Activated CD4-positive, alpha-beta T cell treated with anti-CD3 and anti-CD28 coated beads, Interleukin-2, amount 10 ng/mL, durations not matched to agents 7 days and 5 days (primary cell): Measurements from ENCODE around the gene VPS35L. TPM values are rescaled to one million over a fixed set of nuclear protein-coding genes. Genes with fewer than 3 reads are reported as not detected.

Experiments
- CTCF ChIA-PET: fragments of 350-600 bp; sonication (Branson Sonifier 250); formaldehyde crosslinking; loops from one replicate; lab custom pipeline; 2021; ENCODE audit warnings: antibody characterized with exemption; lab: Charles Lee
- POLR2A ChIA-PET: fragments of 350-600 bp; sonication (Branson Sonifier 250); formaldehyde crosslinking; loops from one replicate; lab custom pipeline; 2021; ENCODE audit warnings: antibody characterized with exemption; lab: Charles Lee
- DNase-seq: peaks from one replicate; pipeline ENCODE4 v3.0.0-alpha.2; 2020
- H3K27ac Mint-ChIP-seq: one replicate; pipeline ENCODE4 v1.8.0; 2021; ENCODE audit warnings: mild to moderate bottlenecking, moderate library complexity, mixed read lengths
- H3K27me3 Mint-ChIP-seq: one replicate; pipeline ENCODE4 v1.8.0; 2021; ENCODE audit warnings: mixed read lengths
- H3K36me3 Mint-ChIP-seq: one replicate; pipeline ENCODE4 v1.8.0; 2021; ENCODE audit warnings: low read depth, mixed read lengths
- H3K4me1 Mint-ChIP-seq: one replicate; pipeline ENCODE4 v1.8.0; 2021; ENCODE audit warnings: mixed read lengths
- H3K4me3 Mint-ChIP-seq: one replicate; pipeline ENCODE4 v1.8.0; 2021; ENCODE audit warnings: mild to moderate bottlenecking, moderate library complexity, mixed read lengths
- H3K9me3 Mint-ChIP-seq: one replicate; pipeline ENCODE4 v1.8.0; 2021; ENCODE audit warnings: mixed read lengths
- total RNA-seq, 2 experiments: library from RNA; stranded (reverse); gene quantifications; one replicate each; pipeline ENCODE4 v1.2.3, GENCODE V29; 2021

VPS35L gene
- total RNA-seq, 2 experiments from 2014 or later, result 59.3 to 59.6 TPM

- H3K27ac Mint-ChIP-seq, result no peak overlapping the region
These were observed 26.7 kb downstream of the VPS35L start for GRCh38 chr16:19582050-19582831.

GRCh38 chr16:19583665-19584300 lies 28.3 kb downstream of the VPS35L start:
- POLR2A ChIA-PET, result no interaction called here
- DNase-seq, result peak; percentile 27
- Mint-ChIP-seq H3K27ac (no peak overlapping the region), H3K4me1 (peaks cover 2% of the 10 kb centered on the region), H3K36me3 (peaks cover 44% of the 10 kb centered on the region), H3K4me3 (no peak overlapping the region), H3K27me3 (no peaks in the 10 kb centered on the region), H3K9me3 (no peaks in the 10 kb centered on the region)
- CTCF ChIA-PET, result interaction anchor here (0.6 to 1.9 kb wide), 13 partner anchors 10 to 1943 kb away, joined by 3 to 5 read pairs (median 4); partner anchors contain the start of gene VPS35L

More at GRCh38 chr16:19582050-19582831, 26.7 kb downstream of the VPS35L start:
- CTCF ChIA-PET, result interaction anchor here (1.1 kb wide), 2 partner anchors 19 to 27 kb away, joined by 3 read pairs; partner anchors contain the start of gene VPS35L
- no peak for DNase-seq
- Mint-ChIP-seq H3K9me3 (no peaks in the 10 kb centered on the region), H3K36me3 (peaks cover 49% of the 10 kb centered on the region), H3K4me3 (no peak overlapping the region), H3K27me3 (no peaks in the 10 kb centered on the region), H3K4me1 (peaks cover 2% of the 10 kb centered on the region)
- POLR2A ChIA-PET, result no interaction called here

GRCh38 chr16:19588661-19589060 lies 33.2 kb downstream of the VPS35L start:
- no peaks in the 10 kb centered on the region for H3K9me3 Mint-ChIP-seq
- H3K36me3 Mint-ChIP-seq, result peaks cover 31% of the 10 kb centered on the region
- POLR2A ChIA-PET, result no interaction called here
- no peak overlapping the region for H3K4me3 Mint-ChIP-seq
- peaks cover 2% of the 10 kb centered on the region for H3K4me1 Mint-ChIP-seq
- H3K27me3 Mint-ChIP-seq, result no peaks in the 10 kb centered on the region
- CTCF ChIA-PET, result interaction anchor here (1.8 kb wide), 1 partner anchor 319 kb away, joined by 4 read pairs; no protein-coding TSS in a partner anchor
- no peak for DNase-seq
- H3K27ac Mint-ChIP-seq, result no peak overlapping the region

GRCh38 chr16:19589106-19589505 lies 33.6 kb downstream of the VPS35L start:
- no peaks in the 10 kb centered on the region for H3K9me3 Mint-ChIP-seq
- H3K4me1 Mint-ChIP-seq, result no peaks in the 10 kb centered on the region
- ChIA-PET POLR2A (no interaction called here), CTCF (interaction anchor here (1.2 to 1.8 kb wide), 2 partner anchors 297 to 318 kb away, joined by 4 read pairs; no protein-coding TSS in a partner anchor)
- H3K36me3 Mint-ChIP-seq, result peaks cover 27% of the 10 kb centered on the region
- H3K4me3 Mint-ChIP-seq, result no peak overlapping the region
- H3K27me3 Mint-ChIP-seq, result no peaks in the 10 kb centered on the region
- H3K27ac Mint-ChIP-seq, result no peak overlapping the region
- no peak for DNase-seq

DNA sequence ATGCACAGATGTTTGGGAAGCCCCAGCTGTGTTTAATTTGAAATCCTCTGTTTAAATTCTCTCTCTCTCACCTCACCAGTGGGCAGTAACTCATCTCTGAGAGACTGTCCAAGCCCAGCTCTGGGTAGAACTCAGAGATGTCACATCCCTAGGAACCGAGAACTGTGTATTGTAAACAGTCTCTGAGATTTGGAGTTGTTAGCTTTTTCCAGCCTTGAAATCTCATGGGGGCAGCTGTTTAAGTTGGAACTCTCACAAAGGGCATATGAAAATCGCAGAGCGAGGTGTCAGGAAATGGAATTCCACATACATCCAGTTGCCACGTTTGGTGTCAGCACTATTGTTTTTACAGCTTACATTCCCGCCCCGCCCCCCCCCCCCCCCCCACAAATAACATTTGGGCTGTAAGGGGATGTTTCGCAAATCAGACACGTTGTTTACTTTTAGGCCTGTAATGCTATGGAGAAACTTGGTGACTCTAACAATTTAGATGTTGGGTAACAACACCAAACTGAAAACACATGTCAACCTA lies 34.3 kb downstream of the VPS35L start:
- Mint-ChIP-seq H3K27ac (no peak overlapping the region), H3K36me3 (peaks cover 28% of the 10 kb centered on the region), H3K27me3 (no peaks in the 10 kb centered on the region), H3K9me3 (no peaks in the 10 kb centered on the region), H3K4me1 (no peaks in the 10 kb centered on the region), H3K4me3 (no peak overlapping the region)
- POLR2A ChIA-PET, result no interaction called here
- CTCF ChIA-PET, result interaction anchor here (1.2 kb wide), 1 partner anchor 297 kb away, joined by 4 read pairs; no protein-coding TSS in a partner anchor
- no peak for DNase-seq

DNA sequence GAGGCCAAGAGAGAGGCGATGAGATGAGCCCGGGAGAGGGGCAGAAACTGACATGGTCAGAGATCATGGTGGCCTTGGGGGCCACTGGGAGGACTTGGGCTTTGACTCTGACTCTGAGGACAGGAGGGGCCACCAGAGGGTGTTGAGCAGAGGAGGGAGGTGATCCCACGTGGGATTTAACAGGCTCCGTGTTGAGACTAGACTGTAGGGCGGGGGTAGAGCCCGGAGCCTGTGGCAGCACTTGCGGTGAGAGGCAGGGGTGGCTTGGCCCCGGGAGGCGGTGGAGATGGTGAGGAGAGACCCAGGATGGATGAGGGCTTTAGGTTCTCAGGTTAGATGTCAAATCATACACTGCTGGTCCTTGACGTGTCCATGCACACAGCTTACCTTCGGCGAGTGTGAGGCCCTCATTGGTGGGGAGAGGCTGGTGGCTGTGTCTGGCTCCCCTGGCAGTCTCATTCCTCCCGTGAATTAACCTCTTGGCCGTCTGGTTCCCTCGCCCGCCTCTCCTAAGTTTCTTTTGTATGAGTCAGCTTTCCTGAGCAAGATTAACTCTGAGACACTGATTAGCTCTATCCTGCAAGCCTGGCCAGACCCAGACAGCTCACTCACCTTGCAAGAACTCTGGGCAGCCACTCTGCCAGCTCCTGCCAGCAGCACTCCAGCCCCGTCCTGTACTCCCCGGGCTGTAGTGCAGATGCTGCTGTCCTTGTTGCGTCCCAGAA lies 39.7 kb downstream of the VPS35L start:
- H3K4me3 Mint-ChIP-seq, result no peak overlapping the region
- peaks cover 22% of the 10 kb centered on the region for H3K36me3 Mint-ChIP-seq
- H3K27ac Mint-ChIP-seq, result no peak overlapping the region
- ChIA-PET POLR2A (no interaction called here), CTCF (interaction anchor here (0.6 to 2.6 kb wide), 4 partner anchors 11 to 291 kb away, joined by 3 to 10 read pairs (median 4); no protein-coding TSS in a partner anchor)
- no peaks in the 10 kb centered on the region for H3K9me3 Mint-ChIP-seq
- no peaks in the 10 kb centered on the region for H3K27me3 Mint-ChIP-seq
- no peak for DNase-seq
- no peaks in the 10 kb centered on the region for H3K4me1 Mint-ChIP-seq

GRCh38 chr16:19598805-19599510 lies 43.5 kb downstream of the VPS35L start:
- Mint-ChIP-seq H3K27me3 (no peaks in the 10 kb centered on the region), H3K4me1 (peaks cover 5% of the 10 kb centered on the region), H3K36me3 (peaks cover 17% of the 10 kb centered on the region), H3K9me3 (no peaks in the 10 kb centered on the region), H3K27ac (no peak overlapping the region), H3K4me3 (no peak overlapping the region)
- ChIA-PET POLR2A (interaction anchor here (0.6 kb wide), 1 partner anchor 366 kb away, joined by 5 read pairs; no protein-coding TSS in a partner anchor), CTCF (interaction anchor here (0.7 to 3.9 kb wide), 5 partner anchors 12 to 287 kb away, joined by 3 to 16 read pairs (median 3); no protein-coding TSS in a partner anchor)
- DNase-seq, result no peak

- H3K4me1 Mint-ChIP-seq, result peaks cover 5% of the 10 kb centered on the region
- peaks cover 14% of the 10 kb centered on the region for H3K36me3 Mint-ChIP-seq
- no peak overlapping the region for H3K4me3 Mint-ChIP-seq
- H3K9me3 Mint-ChIP-seq, result no peaks in the 10 kb centered on the region
- POLR2A ChIA-PET, result no interaction called here
- no peak overlapping the region for H3K27ac Mint-ChIP-seq
- CTCF ChIA-PET, result interaction anchor here (0.6 to 3.9 kb wide), 7 partner anchors 15 to 801 kb away, joined by 3 to 16 read pairs (median 4); no protein-coding TSS in a partner anchor
- H3K27me3 Mint-ChIP-seq, result no peaks in the 10 kb centered on the region
- DNase-seq, result no peak
These were observed 44.6 kb downstream of the VPS35L start for GRCh38 chr16:19599968-19600716.

DNA sequence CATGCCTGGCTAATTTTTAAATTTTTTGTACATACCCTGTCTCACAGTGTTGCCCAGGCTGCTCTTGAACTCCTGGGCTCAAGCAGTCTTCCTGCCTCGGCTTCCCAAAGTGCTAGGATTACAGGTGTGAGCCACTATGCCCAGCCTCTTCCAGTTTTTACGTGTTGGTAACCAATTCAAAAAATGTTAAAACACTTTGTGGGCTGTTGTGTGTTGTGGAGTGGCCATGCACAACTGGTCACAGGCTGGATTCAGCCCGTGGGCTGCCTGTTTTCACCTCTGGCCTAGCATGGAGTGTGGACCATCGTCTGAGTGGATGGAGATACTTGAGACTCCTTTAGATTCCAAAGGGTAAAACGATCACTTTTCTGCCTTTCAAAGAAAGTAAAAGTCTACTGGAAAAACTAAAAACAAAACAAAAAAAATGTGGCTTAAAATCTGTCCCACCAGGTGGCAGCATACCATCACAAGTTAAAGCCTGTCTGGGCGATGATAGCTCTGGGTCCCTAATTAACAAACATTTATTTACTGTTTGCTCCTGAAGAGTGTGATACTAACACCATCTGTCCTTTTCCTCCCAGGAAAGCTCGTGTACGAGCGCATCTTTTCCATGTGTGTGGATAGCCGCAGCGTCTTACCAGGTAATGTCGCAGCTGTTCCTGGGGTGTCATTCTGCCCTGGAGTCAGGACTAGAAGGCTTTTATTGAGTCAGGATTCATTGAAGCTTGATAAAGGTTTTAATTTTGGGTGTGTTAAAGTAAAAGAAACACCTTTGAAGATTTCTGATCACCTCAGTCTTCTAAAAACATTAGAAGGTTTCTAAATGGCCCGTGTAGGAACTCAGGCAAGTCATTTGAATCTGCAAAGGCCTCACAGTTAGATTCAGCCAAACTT lies 45.8 kb downstream of the VPS35L start:
- Mint-ChIP-seq H3K4me3 (no peak overlapping the region), H3K4me1 (peaks cover 5% of the 10 kb centered on the region), H3K9me3 (no peaks in the 10 kb centered on the region), H3K27ac (no peak overlapping the region), H3K27me3 (no peaks in the 10 kb centered on the region), H3K36me3 (peaks cover 22% of the 10 kb centered on the region)
- DNase-seq, result peak; percentile 46
- ChIA-PET CTCF (interaction anchor here (0.6 to 3.9 kb wide), 9 partner anchors 12 to 1137 kb away, joined by 3 to 16 read pairs (median 4); no protein-coding TSS in a partner anchor), POLR2A (interaction anchor here (0.7 kb wide), 1 partner anchor 283 kb away, joined by 3 read pairs; the partner anchor contains the start of gene GPRC5B)

DNA sequence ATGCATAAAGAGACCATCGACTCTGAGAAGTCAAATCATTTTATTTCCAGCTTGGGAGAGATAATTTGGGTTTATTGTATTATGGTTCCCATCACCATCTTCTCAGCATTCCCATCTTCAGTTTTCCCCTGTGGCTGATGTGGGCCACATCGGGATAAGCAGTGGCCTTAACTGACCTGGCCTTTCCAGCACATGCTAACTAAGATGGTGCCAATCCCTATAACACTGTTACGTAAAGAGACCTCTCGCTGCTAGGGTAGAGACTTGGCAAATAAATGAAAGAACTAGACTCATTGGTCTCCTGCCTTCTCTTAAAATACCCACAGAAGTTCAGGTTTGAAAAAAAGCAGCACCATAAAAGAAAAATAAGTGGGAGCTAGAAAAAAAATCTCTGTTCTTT lies 49.4 kb downstream of the VPS35L start:
- POLR2A ChIA-PET, result no interaction called here
- Mint-ChIP-seq H3K27ac (no peak overlapping the region), H3K9me3 (no peaks in the 10 kb centered on the region), H3K4me1 (peaks cover 5% of the 10 kb centered on the region), H3K36me3 (peaks cover 33% of the 10 kb centered on the region), H3K4me3 (no peak overlapping the region), H3K27me3 (no peaks in the 10 kb centered on the region)
- CTCF ChIA-PET, result interaction anchor here (1.3 kb wide), 1 partner anchor 257 kb away, joined by 3 read pairs; no protein-coding TSS in a partner anchor
- no peak for DNase-seq
